ENCODE data around the gene KRTAP5-3. TPM values are rescaled to one million over a fixed set of nuclear protein-coding genes. Genes with fewer than 3 reads are reported as not detected.

KRTAP5-3 gene
- total RNA-seq, 1 donor from 2014 or later: not detected

- TF ChIP-seq EZH2 (IDR thresholded peaks at IDR 0.05): no peak
- H3F3A ChIP-seq (ENCODE audit: low read depth): no peaks in the 10 kb centered on the region
- no peak overlapping the region for H2AFZ ChIP-seq (replicated peaks)
- H3K9me3 ChIP-seq (ENCODE audit: low read depth): no peaks in the 10 kb centered on the region
- H3K4me3 ChIP-seq: no peak overlapping the region
- H3K9ac ChIP-seq: no peak overlapping the region
- no peaks in the 10 kb centered on the region for H4K20me1 ChIP-seq (ENCODE audit: low read depth)
- H3K36me3 ChIP-seq: no peaks in the 10 kb centered on the region
- Mint-ChIP-seq H3K27me3 (ENCODE audit: insufficient read depth, low read depth) (peaks cover 7% of the 10 kb centered on the region), H3K4me1 (peaks cover 3% of the 10 kb centered on the region), H3K27ac (no peak overlapping the region), H3K9me3 (no peaks in the 10 kb centered on the region), H3K36me3 (no peaks in the 10 kb centered on the region), H3K4me3 (no peak overlapping the region)
- H3K79me2 ChIP-seq (ENCODE audit: low read depth): no peaks in the 10 kb centered on the region
- no peaks in the 10 kb centered on the region for H3K4me1 ChIP-seq
- H3K27ac ChIP-seq: no peak overlapping the region
- H3K4me2 ChIP-seq: no peak overlapping the region
- peaks cover 4% of the 10 kb centered on the region for H3K27me3 ChIP-seq
- no peak for DNase-seq (ENCODE audit: low spot score)
These were observed 36.5 kb upstream of the KRTAP5-3 start for GRCh38 chr11:1644601-1645356.

DNA sequence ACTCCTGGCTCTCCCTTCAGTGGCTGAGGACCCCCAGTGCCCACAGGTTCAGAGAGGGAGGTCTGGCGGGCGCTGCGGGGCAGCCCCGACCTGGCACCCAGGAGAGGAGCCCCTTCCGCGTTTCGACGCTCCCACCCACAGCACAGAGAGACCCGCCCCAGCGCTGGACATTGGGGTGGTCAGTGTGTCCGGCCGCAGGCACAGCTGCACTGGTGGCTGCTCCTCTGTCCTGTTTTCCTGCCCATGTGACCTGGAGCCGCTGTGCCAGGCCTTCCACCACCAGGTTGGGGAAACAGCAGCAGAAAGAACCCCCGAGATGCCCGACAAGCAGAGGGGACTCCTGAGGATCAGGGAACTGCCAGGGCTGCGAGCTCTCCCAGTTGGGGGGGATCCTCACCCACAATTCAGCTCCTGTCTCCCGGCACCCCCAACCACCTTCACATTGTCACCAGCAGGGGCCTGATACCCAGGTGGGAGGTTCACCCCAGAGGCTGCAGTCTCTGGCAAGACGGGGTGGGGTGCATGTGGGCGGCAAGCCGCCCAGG lies 35.0 kb upstream of the KRTAP5-3 start:
- no peak overlapping the region for H2AFZ ChIP-seq (replicated peaks)
- no peaks in the 10 kb centered on the region for H3K9me3 ChIP-seq (ENCODE audit: low read depth)
- peaks cover 3% of the 10 kb centered on the region for H3K4me1 Mint-ChIP-seq
- H3F3A ChIP-seq (ENCODE audit: low read depth): no peaks in the 10 kb centered on the region
- no peaks in the 10 kb centered on the region for H3K79me2 ChIP-seq (ENCODE audit: low read depth)
- H3K4me3 ChIP-seq: no peak overlapping the region
- no peaks in the 10 kb centered on the region for H3K9me3 Mint-ChIP-seq
- no peaks in the 10 kb centered on the region for H3K4me1 ChIP-seq
- H3K27ac Mint-ChIP-seq: no peak overlapping the region
- H3K36me3 ChIP-seq: no peaks in the 10 kb centered on the region
- no peak for DNase-seq (ENCODE audit: low spot score)
- TF ChIP-seq, protein P1, sequence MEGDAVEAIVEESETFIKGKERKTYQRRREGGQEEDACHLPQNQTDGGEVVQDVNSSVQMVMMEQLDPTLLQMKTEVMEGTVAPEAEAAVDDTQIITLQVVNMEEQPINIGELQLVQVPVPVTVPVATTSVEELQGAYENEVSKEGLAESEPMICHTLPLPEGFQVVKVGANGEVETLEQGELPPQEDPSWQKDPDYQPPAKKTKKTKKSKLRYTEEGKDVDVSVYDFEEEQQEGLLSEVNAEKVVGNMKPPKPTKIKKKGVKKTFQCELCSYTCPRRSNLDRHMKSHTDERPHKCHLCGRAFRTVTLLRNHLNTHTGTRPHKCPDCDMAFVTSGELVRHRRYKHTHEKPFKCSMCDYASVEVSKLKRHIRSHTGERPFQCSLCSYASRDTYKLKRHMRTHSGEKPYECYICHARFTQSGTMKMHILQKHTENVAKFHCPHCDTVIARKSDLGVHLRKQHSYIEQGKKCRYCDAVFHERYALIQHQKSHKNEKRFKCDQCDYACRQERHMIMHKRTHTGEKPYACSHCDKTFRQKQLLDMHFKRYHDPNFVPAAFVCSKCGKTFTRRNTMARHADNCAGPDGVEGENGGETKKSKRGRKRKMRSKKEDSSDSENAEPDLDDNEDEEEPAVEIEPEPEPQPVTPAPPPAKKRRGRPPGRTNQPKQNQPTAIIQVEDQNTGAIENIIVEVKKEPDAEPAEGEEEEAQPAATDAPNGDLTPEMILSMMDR (IDR thresholded peaks at IDR 0.05): no peak
- TF ChIP-seq EZH2phosphoT487 (IDR thresholded peaks at IDR 0.05): no peak
- no peak for TF ChIP-seq EZH2 (IDR thresholded peaks at IDR 0.05)
- H3K27ac ChIP-seq: no peak overlapping the region
- no peak overlapping the region for H3K9ac ChIP-seq
- H3K27me3 ChIP-seq: peaks cover 4% of the 10 kb centered on the region
- no peaks in the 10 kb centered on the region for H3K36me3 Mint-ChIP-seq
- no peak overlapping the region for H3K4me3 Mint-ChIP-seq
- H3K27me3 Mint-ChIP-seq (ENCODE audit: insufficient read depth, low read depth): peaks cover 10% of the 10 kb centered on the region
- no peak overlapping the region for H3K4me2 ChIP-seq
- no peaks in the 10 kb centered on the region for H4K20me1 ChIP-seq (ENCODE audit: low read depth)

DNA sequence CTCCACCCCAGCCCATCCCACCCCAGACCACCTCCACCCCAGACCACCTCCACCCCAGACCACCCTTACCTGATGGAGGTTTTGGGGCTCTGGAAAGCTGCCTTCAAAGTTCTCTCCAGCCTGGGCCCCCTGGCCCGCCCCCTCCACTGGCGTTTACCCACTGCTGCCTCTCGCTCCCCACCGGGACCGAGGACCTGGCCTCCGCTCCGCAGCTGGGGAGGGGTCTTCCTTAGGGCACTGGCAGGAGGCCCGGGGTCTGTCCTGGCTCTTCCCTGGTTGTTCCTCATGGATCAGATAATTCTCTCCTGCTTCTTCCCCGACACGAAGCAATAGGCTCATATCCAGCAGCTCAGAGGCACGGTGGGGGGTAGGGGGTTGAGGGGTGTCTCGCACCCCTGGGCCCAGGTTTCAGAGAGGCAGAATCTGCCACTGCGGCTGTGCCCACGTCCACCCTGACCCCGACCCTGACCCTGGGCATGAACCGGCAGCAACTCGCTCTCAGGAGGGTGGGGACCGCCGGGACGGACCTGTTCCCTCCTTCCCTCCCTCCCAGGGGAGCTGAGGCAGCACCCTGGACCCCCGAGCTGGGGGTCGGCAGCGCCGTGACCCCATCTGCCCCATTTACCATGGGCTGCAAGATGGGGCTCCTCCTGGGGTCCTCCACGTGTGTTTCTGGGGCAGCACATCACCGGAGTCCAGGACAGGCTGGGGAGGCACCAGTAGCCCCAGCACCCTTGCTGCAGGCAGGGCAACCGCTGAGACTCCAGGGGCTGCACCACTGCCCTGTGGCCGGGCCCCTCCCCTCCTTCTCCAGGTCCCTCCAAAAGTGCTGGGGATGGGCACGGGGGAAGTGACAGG lies 34.3 kb upstream of the KRTAP5-3 start:
- H3K27me3 ChIP-seq: peaks cover 4% of the 10 kb centered on the region
- Mint-ChIP-seq H3K27ac (no peak overlapping the region), H3K36me3 (no peaks in the 10 kb centered on the region), H3K4me1 (peaks cover 3% of the 10 kb centered on the region), H3K4me3 (no peak overlapping the region), H3K27me3 (ENCODE audit: insufficient read depth, low read depth) (peaks cover 10% of the 10 kb centered on the region), H3K9me3 (no peaks in the 10 kb centered on the region)
- H3K4me2 ChIP-seq: no peak overlapping the region
- H3K79me2 ChIP-seq (ENCODE audit: low read depth): no peaks in the 10 kb centered on the region
- no peaks in the 10 kb centered on the region for H4K20me1 ChIP-seq (ENCODE audit: low read depth)
- H3K27ac ChIP-seq: no peak overlapping the region
- no peaks in the 10 kb centered on the region for H3F3A ChIP-seq (ENCODE audit: low read depth)
- H3K9ac ChIP-seq: no peak overlapping the region
- no peaks in the 10 kb centered on the region for H3K9me3 ChIP-seq (ENCODE audit: low read depth)
- H3K36me3 ChIP-seq: no peaks in the 10 kb centered on the region
- DNase-seq (ENCODE audit: low spot score): no peak
- H3K4me1 ChIP-seq: no peaks in the 10 kb centered on the region
- no peak overlapping the region for H3K4me3 ChIP-seq
- no peak overlapping the region for H2AFZ ChIP-seq (replicated peaks)
- TF ChIP-seq, protein P1 (IDR thresholded peaks at IDR 0.05): no peak
- TF ChIP-seq EZH2 (IDR thresholded peaks at IDR 0.05): no peak
- no peak for TF ChIP-seq EZH2phosphoT487 (IDR thresholded peaks at IDR 0.05)
